ENCODE data around the gene DMBX1. TPM values are rescaled to one million over a fixed set of nuclear protein-coding genes. Genes with fewer than 3 reads are reported as not detected.

Gene DMBX1
- total and polyA plus RNA-seq, 9 of the 15 experiments (the other 6 are each of a cell fraction or from before 2014, with no cell fraction given), result 0.25 to 4.3 (median 1.0) TPM

- TF ChIP-seq PATZ1 (CRISPR knock-in tag; IDR thresholded peaks at IDR 0.05; ENCODE audit: borderline replicate concordance) (no peak), ETV1 (tag; conservative IDR thresholded peaks at IDR 0.05; ENCODE audit: low read depth) (no peak), ZBTB7A (IDR thresholded peaks at IDR 0.05; ENCODE audit: borderline replicate concordance, control insufficient read depth, low read depth, low read length) (peak; percentile 22; the same call in 1 of the 2 replicates), SMARCE1 (IDR thresholded peaks at IDR 0.05) (peak; percentile 65; the same call in 1 of the 2 replicates), ZNF551 (CRISPR knock-in tag; IDR thresholded peaks at IDR 0.05) (no peak), NRF1 (conservative IDR thresholded peaks at IDR 0.05 in 1 of 2, IDR thresholded peaks at IDR 0.05 in 1 of 2) (peak in 1 of 2 experiments; percentile 17; a peak in 1 of 4 replicates), SRF (CRISPR knock-in tag; IDR thresholded peaks at IDR 0.05) (peak in 1 of 2 experiments; percentile 47; a peak in 1 of 4 replicates), HNRNPLL (IDR thresholded peaks at IDR 0.05; ENCODE audit: low read depth, low read length, poor library complexity, severe bottlenecking) (peak; percentile 10), MAZ (CRISPR knock-in tag; conservative IDR thresholded peaks at IDR 0.05 in 1 of 2, IDR thresholded peaks at IDR 0.05 in 1 of 2) (0 out of 4 replicates have a peak, but pooled peaks of 1 of the 2 experiments have one; percentile 9), ZSCAN29 (IDR thresholded peaks at IDR 0.05) (0 out of 2 replicates have a peak, but pooled peaks have one; percentile 36), ZBTB40 (IDR thresholded peaks at IDR 0.05) (0 out of 2 replicates have a peak, but pooled peaks have one; percentile 14), ZBTB40 (CRISPR knock-in tag; IDR thresholded peaks at IDR 0.05) (no peak), ZNF449 (CRISPR knock-in tag; IDR thresholded peaks at IDR 0.05) (no peak)
These were observed 30.7 kb downstream of the DMBX1 start (continued) for GRCh38 chr1:46520063-46520911.
